ENCODE measurements around the gene FAF1. TPM values are rescaled to one million over a fixed set of nuclear protein-coding genes. Genes with fewer than 3 reads are reported as not detected.

FAF1 gene
- total RNA-seq, 1 experiment from 2014 or later, result 135 TPM

DNA sequence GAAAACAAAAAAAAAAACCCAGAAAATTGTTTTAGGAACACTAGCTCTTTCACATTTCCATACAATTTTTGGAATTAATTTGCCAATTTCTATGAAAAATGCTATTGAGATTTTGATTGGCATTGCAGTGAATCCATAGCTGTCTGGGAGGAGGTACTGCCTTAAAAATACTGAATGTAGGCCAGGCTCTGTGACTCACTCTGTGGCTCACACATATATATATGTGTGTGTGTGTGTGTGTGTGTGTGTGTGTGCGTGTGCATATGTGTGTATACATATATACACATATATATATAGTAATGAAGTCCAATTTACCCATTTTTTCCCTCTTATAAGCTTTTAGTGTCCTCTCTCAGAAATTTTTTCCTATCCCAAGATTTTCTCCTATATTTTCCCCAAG lies 322.6 kb downstream of the FAF1 start:
- no peak for DNase-seq (ENCODE audit: low read depth)

DNA sequence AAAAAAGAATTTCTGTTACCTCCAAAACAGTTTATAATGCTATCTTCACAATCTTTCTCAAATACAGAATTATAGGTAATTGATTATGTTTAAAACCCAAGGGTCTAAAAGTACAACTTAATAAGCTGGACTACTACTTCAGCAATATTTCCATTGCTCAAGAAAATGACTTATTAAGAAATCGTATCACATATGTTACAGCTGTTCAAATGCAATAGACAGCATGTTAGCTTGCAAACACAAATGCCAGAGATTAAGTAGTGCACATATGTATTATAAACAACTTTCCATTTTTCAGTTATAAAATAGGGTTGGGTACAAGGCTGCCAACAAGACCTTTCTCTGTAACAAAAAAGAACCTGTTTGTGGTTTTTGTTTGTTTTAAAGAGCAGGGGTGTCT lies 325.8 kb downstream of the FAF1 start:
- no peak for DNase-seq (ENCODE audit: low read depth)

DNA sequence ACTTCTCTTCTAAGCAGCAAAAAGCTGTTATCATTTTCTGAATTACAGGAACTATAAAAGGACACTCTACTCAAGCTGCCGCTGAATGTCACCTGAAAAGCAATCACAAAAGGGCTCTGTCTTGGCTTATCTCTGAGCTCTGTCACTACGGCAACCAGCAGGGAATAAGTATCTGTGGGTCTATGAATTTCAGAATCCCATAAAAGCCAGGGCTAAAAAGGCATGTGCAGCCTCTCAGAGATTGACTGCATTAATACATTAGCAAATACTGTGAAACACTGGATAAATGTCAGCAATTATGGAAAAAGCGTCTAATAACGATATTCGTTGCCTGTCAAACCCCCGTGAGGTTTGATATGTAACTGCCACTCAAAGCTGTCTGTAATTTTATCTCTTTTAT lies 326.6 kb downstream of the FAF1 start:
- DNase-seq (ENCODE audit: low read depth), result no peak

DNA sequence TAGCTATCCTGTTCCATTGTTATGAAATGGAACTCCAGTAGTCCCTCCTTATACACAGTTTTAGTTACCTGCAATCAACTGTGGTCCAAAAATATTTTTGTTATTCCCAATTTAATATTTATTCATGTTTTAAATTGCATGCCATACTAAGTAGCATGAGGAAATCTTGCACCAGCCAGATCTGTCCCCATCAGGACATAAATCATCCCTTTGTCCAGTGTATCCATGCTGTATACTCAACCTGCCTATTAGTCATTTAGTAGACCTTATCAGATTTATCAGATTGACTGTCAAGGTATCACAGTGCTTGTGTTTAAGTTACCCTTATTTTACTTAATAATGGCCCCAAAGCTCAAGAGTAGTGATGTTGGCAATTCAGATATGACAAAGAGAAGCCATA lies 328.9 kb downstream of the FAF1 start:
- DNase-seq (ENCODE audit: low read depth), result peak; percentile 24

GRCh38 chr1:50622259-50622658 lies 337.8 kb downstream of the FAF1 start:
- DNase-seq (ENCODE audit: low read depth), result no peak

- DNase-seq (ENCODE audit: low read depth), result peak; percentile 47
Measured at GRCh38 chr1:50620680-50621329, 339.3 kb downstream of the FAF1 start.

GRCh38 chr1:50615036-50615750 lies 344.9 kb downstream of the FAF1 start:
- DNase-seq (ENCODE audit: low read depth), result peak; percentile 48

DNA sequence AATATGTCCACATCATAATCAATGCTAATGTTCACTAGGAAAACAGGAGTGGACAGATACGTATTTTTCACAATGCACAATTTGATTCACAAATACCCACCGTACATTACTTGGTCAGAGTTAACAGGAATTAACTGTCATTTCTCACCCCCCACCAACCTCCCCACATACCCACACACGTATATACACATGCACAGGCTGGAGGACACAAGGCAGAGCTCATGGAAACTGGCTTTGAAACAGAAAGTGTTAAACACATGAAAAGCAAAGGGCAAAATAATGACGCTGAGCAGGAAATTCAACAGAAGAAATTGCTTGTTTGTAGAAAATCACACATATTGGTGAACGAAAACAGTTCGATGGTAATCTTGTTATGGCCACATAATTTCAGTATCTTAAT lies 348.4 kb downstream of the FAF1 start:
- no peak for DNase-seq (ENCODE audit: low read depth)

DNA sequence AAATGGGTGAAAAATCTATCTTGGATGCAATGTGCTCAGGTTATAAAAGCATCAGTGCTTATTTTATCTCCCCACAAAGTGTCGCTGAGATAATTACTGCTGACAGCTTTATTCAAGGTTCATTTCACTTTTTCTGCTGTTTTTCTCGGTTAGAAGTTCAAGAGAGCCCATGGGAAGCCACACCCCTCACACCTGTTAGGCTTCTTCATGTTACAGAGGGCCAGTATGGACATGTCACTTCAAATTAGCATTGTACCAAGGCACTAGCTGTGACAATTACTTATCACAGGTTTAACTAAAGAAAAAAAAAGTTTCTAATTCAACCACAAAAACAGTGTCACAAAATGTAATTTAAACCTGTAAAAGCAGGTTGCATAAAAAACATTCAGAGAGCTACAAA lies 349.5 kb downstream of the FAF1 start:
- DNase-seq (ENCODE audit: low read depth), result no peak

DNA sequence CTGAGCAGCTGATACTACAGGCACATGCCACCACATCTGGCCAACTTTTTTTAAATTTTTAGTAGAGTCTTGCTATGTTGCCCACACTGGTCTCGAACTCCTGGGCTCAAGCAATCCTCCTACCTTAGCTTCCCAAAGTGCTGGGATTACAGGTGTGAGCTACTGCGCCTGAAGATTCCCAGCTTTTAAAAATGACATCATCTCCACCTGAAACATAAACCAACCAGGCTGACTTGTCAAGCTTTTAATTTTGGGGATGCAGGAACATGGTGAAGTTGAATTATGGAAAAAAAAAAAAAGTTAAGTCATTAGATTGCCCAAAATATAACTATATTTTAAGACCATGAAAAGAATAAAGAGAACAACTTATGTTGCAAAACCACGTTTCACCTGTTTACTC lies 350.6 kb downstream of the FAF1 start:
- no peak for DNase-seq (ENCODE audit: low read depth)

GRCh38 chr1:50605186-50605875 lies 354.7 kb downstream of the FAF1 start:
- DNase-seq (ENCODE audit: low read depth), result peak; percentile 49

DNA sequence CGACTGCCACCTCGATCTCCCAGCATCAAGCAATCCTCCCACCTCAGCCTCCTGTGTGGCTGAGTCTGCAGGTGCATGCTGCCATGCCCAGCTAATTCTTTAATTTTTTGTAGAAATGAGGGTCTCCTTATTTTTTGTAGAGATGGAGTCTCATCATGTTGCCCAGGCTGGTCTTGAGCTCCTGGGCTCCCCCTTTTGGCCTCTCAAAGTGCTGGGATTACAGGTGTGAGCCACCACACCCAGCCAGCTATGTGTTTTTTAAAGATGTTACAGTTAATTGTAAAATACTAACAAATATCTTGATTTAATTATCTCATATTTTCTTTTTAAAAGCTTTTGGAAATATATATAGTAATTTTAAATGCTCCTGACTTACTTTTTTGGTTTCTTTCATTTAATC lies 355.5 kb downstream of the FAF1 start:
- DNase-seq (ENCODE audit: low read depth), result no peak

DNA sequence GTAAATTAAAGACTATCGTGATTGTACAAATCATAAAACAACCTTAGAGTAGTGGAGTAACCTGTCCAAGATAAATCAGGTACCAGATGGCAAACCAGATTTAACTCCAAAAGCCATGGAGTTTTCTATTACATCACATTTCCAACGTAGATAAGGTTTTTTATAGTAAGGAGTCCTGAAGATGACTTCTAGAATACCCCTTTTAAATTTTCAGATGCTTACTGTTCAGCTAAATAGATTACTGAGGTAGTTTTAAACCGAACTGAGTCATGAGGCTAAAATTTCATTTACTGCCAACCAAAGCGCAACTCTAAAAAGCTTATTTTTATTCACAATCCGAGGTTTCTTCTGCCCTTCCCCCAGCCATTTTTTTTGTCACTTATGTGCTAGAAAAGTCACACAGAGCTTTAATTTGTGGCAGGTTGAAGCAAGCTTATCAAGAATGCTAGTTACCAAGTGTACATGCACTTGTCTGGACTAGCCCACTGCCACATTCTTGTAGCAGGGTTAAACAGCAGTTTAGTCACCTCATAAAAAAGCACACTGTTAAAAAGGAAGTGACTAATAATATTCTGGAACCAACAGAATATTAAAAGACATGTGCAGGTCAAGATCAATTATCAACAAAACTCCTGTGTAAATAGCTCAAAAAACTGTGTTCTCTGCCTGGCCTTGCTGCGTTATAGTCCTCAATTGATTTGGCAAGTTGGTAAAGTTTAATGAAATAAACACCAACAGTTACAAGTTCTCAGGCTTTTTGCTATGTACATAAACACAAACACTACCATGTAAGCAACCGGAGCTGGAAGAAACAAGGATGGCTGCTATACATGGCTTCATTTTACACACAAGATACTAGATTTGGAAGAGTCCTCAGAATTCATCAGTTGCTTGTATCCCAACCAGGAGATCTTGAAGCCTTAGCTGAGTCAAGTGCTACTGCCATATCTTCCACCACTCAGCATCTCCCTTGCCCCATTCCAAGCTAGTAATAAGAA lies 356.5 kb downstream of the FAF1 start:
- DNase-seq (ENCODE audit: low read depth), result peak; percentile 76

- no peak for DNase-seq (ENCODE audit: low read depth)
Measured at GRCh38 chr1:50599546-50599945, 360.5 kb downstream of the FAF1 start.

GRCh38 chr1:50595874-50596273 lies 364.2 kb downstream of the FAF1 start:
- no peak for DNase-seq (ENCODE audit: low read depth)

DNA sequence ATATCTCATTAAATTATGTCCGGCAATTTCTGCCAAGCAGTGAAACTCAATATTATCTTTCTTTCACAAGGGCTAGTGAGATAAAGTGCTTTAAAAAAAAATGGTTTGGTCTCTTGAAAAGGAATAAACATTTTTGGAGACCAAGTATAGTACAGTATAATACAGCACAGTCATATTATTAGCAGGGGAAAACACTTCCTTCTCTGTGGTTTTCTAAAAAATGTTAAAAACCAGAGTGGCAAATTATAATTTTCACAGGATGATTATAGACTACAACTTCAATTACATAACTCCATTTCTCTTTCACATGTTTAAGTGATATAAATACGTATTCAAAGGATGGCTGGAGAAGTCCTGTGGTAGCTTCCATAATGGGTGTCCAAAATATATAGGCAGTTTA lies 366.6 kb downstream of the FAF1 start:
- DNase-seq (ENCODE audit: low read depth), result no peak

GRCh38 chr1:50591598-50591997 lies 368.5 kb downstream of the FAF1 start:
- no peak for DNase-seq (ENCODE audit: low read depth)

DNA sequence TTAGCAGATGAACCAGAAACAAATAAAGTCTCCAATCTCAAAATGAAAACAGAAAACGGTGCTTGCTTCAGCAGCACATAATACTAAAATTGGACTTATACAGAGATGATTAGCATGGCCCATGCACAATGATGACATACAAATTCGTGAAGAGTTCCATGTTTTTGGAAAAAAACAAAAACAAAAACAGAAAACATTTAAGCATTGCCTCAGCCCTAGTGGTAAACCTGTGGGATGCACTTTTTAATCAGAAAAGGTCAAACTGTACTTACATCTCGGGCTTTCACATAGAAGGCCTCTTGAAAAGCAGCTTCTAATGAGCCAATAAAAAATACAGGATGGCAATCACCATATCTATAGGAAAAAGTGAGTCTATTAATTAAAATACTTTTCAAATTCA lies 377.7 kb downstream of the FAF1 start:
- no peak for DNase-seq (ENCODE audit: low read depth)

DNA sequence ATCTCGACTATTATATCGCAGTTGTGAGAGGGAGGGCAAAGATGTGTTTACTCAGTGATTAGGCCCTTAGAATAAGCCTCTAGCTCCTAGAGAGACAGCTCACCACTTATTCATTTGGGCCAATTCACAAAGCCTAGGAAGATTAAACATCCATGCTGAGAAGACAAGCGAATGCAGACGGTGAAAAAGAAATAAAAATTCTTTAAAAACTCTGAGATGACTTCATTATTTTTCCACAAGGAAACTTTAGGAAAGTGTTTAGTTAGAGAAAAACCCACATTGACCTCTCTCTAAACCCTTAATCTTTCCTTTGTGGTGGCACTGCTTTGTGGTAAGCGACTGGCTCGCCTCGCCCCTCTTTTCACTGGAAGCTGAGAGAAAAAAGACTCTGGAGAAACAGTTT lies 390.0 kb downstream of the FAF1 start:
- peak; percentile 2 for DNase-seq (ENCODE audit: low read depth)

DNA sequence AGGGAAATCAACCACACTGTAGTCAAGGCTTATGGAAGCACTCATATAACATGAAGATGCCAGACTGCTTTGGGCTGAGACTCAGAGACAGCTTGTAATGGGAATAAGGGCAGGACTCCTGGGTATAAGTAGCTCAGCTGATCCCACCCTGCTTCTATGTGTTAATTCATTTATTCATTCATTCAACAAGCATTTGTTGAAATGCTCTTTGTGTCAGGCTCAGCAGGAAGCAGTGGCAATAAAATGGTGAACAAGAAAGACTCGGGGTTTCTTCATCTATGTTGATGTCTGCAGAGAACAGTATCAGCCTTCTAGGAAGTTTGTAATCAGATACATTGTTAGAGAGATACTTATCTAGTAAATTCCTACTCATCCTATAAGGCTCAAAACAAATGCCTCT lies 391.3 kb downstream of the FAF1 start:
- DNase-seq (ENCODE audit: low read depth), result no peak

DNA sequence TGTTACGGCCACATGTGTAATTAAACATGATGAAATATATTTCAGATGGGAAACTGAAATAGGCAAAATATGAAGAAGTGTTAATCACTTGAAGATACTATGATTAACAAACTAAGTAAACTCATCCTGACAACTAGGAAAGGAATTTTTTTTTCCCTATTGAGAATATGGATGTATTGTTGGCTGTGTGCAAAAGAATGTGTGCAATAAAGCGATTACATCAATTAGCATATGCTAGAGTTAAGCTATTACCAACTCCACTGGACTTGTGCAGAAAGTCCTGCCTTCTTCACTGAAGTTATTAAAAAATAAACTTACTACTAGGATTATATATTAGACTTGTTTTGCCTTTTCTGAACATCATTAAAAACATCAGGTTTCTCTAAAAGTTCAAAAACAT lies 393.7 kb downstream of the FAF1 start:
- no peak for DNase-seq (ENCODE audit: low read depth)

- DNase-seq (ENCODE audit: low read depth), result no peak
Measured at GRCh38 chr1:50564417-50564816, 395.6 kb downstream of the FAF1 start.

Data from M059J (cell line).